H1 (cell line): ENCODE measurements around the gene MYL7. TPM values are rescaled to one million over a fixed set of nuclear protein-coding genes. Genes with fewer than 3 reads are reported as not detected.

Experiments
- CTCF ChIA-PET: fragments of 300-600 bp; sonication (Branson Sonifier 250); formaldehyde crosslinking; loops from one replicate; lab custom pipeline; 2021; ENCODE audit not compliant: partially characterized antibody; lab: Charles Lee
- POLR2A ChIA-PET: fragments of 300-600 bp; sonication (Branson Sonifier 250); formaldehyde crosslinking; loops from one replicate; lab custom pipeline; 2021; ENCODE audit warnings: inconsistent platforms; ENCODE audit not compliant: partially characterized antibody; lab: Charles Lee
- DNase-seq, 2 experiments: peaks; one replicate each; pipeline versions ENCODE4 v3.0.0 to v3.0.0-alpha.2; 2010 to 2022; ENCODE audit warnings: low spot score in 2 of 2, low read depth in 1 of 2, mixed read lengths in 1 of 2
- FAIRE-seq: peaks from 2 replicates; lab custom pipeline; 2011; peaks lifted over from hg19 to GRCh38; lab: Jason Lieb, UNC
- H2AFZ ChIP-seq: 2 replicates; pipeline ENCODE4 v1.8.1; 2012; ENCODE audit warnings: low read length, inconsistent platforms
- H2AK5ac ChIP-seq: 2 replicates; pipeline ENCODE4 v1.6.1; 2013; ENCODE audit warnings: low read depth, low read length
- H2BK120ac ChIP-seq: replicated peaks from 2 replicates; pipeline ENCODE3; 2013; ENCODE audit warnings: low read depth, low read length, inconsistent platforms
- H2BK12ac ChIP-seq: 2 replicates; pipeline ENCODE4 v1.6.1; 2013; ENCODE audit warnings: low read depth, low read length
- H2BK15ac ChIP-seq: 2 replicates; pipeline ENCODE4 v1.6.1; 2013; ENCODE audit warnings: low read length
- H2BK20ac ChIP-seq: 2 replicates; pipeline ENCODE4 v1.6.1; 2013; ENCODE audit warnings: low read length
- H2BK5ac ChIP-seq: 2 replicates; pipeline ENCODE4 v1.6.1; 2013; ENCODE audit warnings: low read depth, low read length
- H3K14ac ChIP-seq: 2 replicates; pipeline ENCODE4 v1.6.1; 2013; ENCODE audit warnings: inconsistent platforms; ENCODE audit not compliant: insufficient read length
- H3K18ac ChIP-seq: 2 replicates; pipeline ENCODE4 v1.6.1; 2013; ENCODE audit warnings: low read length; ENCODE audit errors: extremely low read depth
- H3K23ac ChIP-seq: 2 replicates; pipeline ENCODE4 v1.6.1; 2013; ENCODE audit warnings: inconsistent platforms; ENCODE audit not compliant: insufficient read length
- H3K23me2 ChIP-seq: 2 replicates; pipeline ENCODE4 v1.6.1; 2013; ENCODE audit warnings: low read depth, low read length
- H3K27ac ChIP-seq: 2 replicates; pipeline ENCODE4 v1.6.1; 2011; ENCODE audit warnings: low read depth, low read length, inconsistent platforms
- H3K27me3 ChIP-seq, 4 experiments: replicated peaks in 1 of 4; 1 replicate in 1 of 4; 2 replicates in 3 of 4; pipeline versions ENCODE4 v1.6.1 to v1.8.1; 2011 to 2013; ENCODE audit warnings: low read length in 3 of 4, mild to moderate bottlenecking in 3 of 4, inconsistent platforms in 2 of 4, mixed read lengths in 2 of 4, moderate library complexity in 1 of 4; ENCODE audit not compliant: control insufficient read depth in 3 of 4, insufficient read depth in 3 of 4; ENCODE audit errors: extremely low read depth in 1 of 4
- H3K36me3 ChIP-seq, 4 experiments: 2 replicates each; pipeline versions ENCODE4 v1.6.1 to v1.8.1; 2011 to 2013; ENCODE audit warnings: mild to moderate bottlenecking in 4 of 4, low read length in 3 of 4, moderate library complexity in 2 of 4, control low read depth in 1 of 4, inconsistent platforms in 1 of 4; ENCODE audit not compliant: insufficient read depth in 4 of 4, control insufficient read depth in 2 of 4
- H3K4ac ChIP-seq: replicated peaks from 2 replicates; pipeline ENCODE3; 2013; ENCODE audit warnings: low read length, low read depth, mixed read lengths, inconsistent platforms; ENCODE audit not compliant: insufficient read length
- H3K4me1 ChIP-seq, 4 experiments: replicated peaks in 1 of 4; 1 replicate in 1 of 4; 2 replicates in 3 of 4; pipeline versions ENCODE4 v1.6.1 to v1.8.1; 2011 to 2013; ENCODE audit warnings: low read length in 3 of 4, inconsistent platforms in 2 of 4, mixed read lengths in 1 of 4; ENCODE audit not compliant: insufficient read depth in 4 of 4, control insufficient read depth in 3 of 4
- H3K4me2 ChIP-seq, 2 experiments: 2 replicates each; pipeline versions ENCODE4 v1.6.1 to v1.8.1; 2011 to 2013; ENCODE audit warnings: low read depth in 2 of 2, low read length in 2 of 2, control low read depth in 1 of 2, inconsistent platforms in 1 of 2, mild to moderate bottlenecking in 1 of 2; ENCODE audit not compliant: insufficient read depth in 1 of 2
- H3K4me3 ChIP-seq, 4 experiments: fragments of 200-600, 300-600 bp in 1 of 4; sonication (generic), shearing (Covaris generic), sonication (Bioruptor Twin) in 1 of 4; 2 replicates each; pipeline versions ENCODE4 v1.5.1 to v1.8.1; 2011 to 2016; ENCODE audit warnings: low read length in 4 of 4, low read depth in 3 of 4, control low read depth in 2 of 4, inconsistent platforms in 2 of 4, mild to moderate bottlenecking in 2 of 4, mixed read lengths in 1 of 4, moderate library complexity in 1 of 4; ENCODE audit not compliant: insufficient read depth in 2 of 4; ENCODE audit errors: extremely low read depth in 1 of 4
- H3K56ac ChIP-seq: replicated peaks from 2 replicates; pipeline ENCODE3; 2013; ENCODE audit warnings: low read depth, mild to moderate bottlenecking, mixed read lengths, low read length, inconsistent platforms; ENCODE audit not compliant: insufficient read length
- H3K79me1 ChIP-seq: 2 replicates; pipeline ENCODE4 v1.6.1; 2013; ENCODE audit warnings: low read depth, low read length, control low read depth
- H3K79me2 ChIP-seq, 2 experiments: 2 replicates each; pipeline versions ENCODE4 v1.6.1 to v1.8.1; 2012 to 2013; ENCODE audit warnings: low read length in 2 of 2, mild to moderate bottlenecking in 2 of 2, inconsistent platforms in 1 of 2; ENCODE audit not compliant: insufficient read depth in 2 of 2, control insufficient read depth in 1 of 2
- H3K9ac ChIP-seq, 4 experiments: replicated peaks in 1 of 4; 1 replicate in 1 of 4; 2 replicates in 3 of 4; pipeline versions ENCODE4 v1.6.1 to v1.8.1; 2011 to 2013; ENCODE audit warnings: low read depth in 3 of 4, low read length in 3 of 4, control low read depth in 2 of 4, mild to moderate bottlenecking in 2 of 4, moderate library complexity in 2 of 4, inconsistent platforms in 1 of 4; ENCODE audit errors: extremely low read depth in 1 of 4
- H3K9me3 ChIP-seq, 2 experiments: 2 replicates each; pipeline versions ENCODE4 v1.6.1 to v1.8.1; 2012 to 2013; ENCODE audit warnings: mild to moderate bottlenecking in 2 of 2, moderate library complexity in 2 of 2, control low read depth in 1 of 2, inconsistent platforms in 1 of 2, low read depth in 1 of 2, low read length in 1 of 2, mixed read lengths in 1 of 2; ENCODE audit not compliant: insufficient read depth in 2 of 2
- H4K20me1 ChIP-seq, 2 experiments: replicated peaks in 1 of 2; 2 replicates each; pipeline versions ENCODE3 to v1.8.1; 2011 to 2013; ENCODE audit warnings: inconsistent platforms in 2 of 2, low read length in 2 of 2, mild to moderate bottlenecking in 1 of 2; ENCODE audit not compliant: insufficient read depth in 2 of 2, control insufficient read depth in 1 of 2
- H4K5ac ChIP-seq: 2 replicates; pipeline ENCODE4 v1.6.1; 2013; ENCODE audit warnings: low read length, low read depth, mixed read lengths, inconsistent platforms; ENCODE audit not compliant: insufficient read length
- H4K8ac ChIP-seq: 2 replicates; pipeline ENCODE4 v1.8.0; 2013; ENCODE audit warnings: mild to moderate bottlenecking, moderate library complexity, low read length, inconsistent platforms; ENCODE audit not compliant: insufficient read depth; ENCODE audit errors: extremely low read depth
- H4K91ac ChIP-seq: replicated peaks from 2 replicates; pipeline ENCODE3; 2013; ENCODE audit warnings: low read length, mixed read lengths, inconsistent platforms; ENCODE audit not compliant: insufficient read length
- CHD2 ChIP-seq: IDR thresholded peaks from 2 replicates; pipeline ENCODE4 v1.6.1; 2012; ENCODE audit warnings: low read length, improper control_type of control experiment
- GABPA ChIP-seq: IDR thresholded peaks from 2 replicates; pipeline ENCODE4 v1.6.1; 2011; ENCODE audit warnings: mild to moderate bottlenecking, low read length, moderate library complexity, borderline replicate concordance; ENCODE audit not compliant: insufficient read depth
- HDAC6 ChIP-seq: IDR thresholded peaks from one replicate; pipeline ENCODE4 v1.7.1; 2012; ENCODE audit warnings: low read depth, mild to moderate bottlenecking, inconsistent platforms, low read length, moderate library complexity
- JUN ChIP-seq: IDR thresholded peaks from 2 replicates; pipeline ENCODE4 v1.6.1; 2011; ENCODE audit warnings: low read depth, mild to moderate bottlenecking, improper control_type of control experiment, low read length
- KDM1A ChIP-seq: fragments of 200-600, 300-600 bp; sonication (generic); IDR thresholded peaks from 2 replicates; pipeline ENCODE4 v1.7.1; 2016; ENCODE audit warnings: mild to moderate bottlenecking, low read length, borderline replicate concordance
- KDM4A ChIP-seq: IDR thresholded peaks from one replicate; pipeline ENCODE4 v1.7.1; 2012; ENCODE audit warnings: low read depth, mild to moderate bottlenecking, moderate library complexity, low read length, inconsistent platforms; ENCODE audit not compliant: severe bottlenecking
- POLR2A ChIP-seq, 2 experiments: IDR thresholded peaks; 1 replicate in 1 of 2; 2 replicates in 1 of 2; pipeline ENCODE4 v1.6.1; 2011; ENCODE audit warnings: low read depth in 2 of 2, low read length in 2 of 2, mild to moderate bottlenecking in 2 of 2; ENCODE audit errors: control extremely low read depth in 1 of 2
- POLR2AphosphoS5 ChIP-seq: IDR thresholded peaks from 2 replicates; pipeline ENCODE4 v1.6.1; 2011; ENCODE audit warnings: low read depth, low read length
- RXRA ChIP-seq: IDR thresholded peaks from 2 replicates; pipeline ENCODE4 v1.6.1; 2011; ENCODE audit warnings: low read depth, mild to moderate bottlenecking, low read length, moderate library complexity; ENCODE audit not compliant: insufficient read depth
- SP1 ChIP-seq: IDR thresholded peaks from 2 replicates; pipeline ENCODE4 v1.6.1; 2011; ENCODE audit warnings: low read depth, low read length
- SRF ChIP-seq: IDR thresholded peaks from 2 replicates; pipeline ENCODE4 v1.6.1; 2011; ENCODE audit warnings: mild to moderate bottlenecking, low read depth, low read length, moderate library complexity
- WGBS, 2 experiments: shearing (Covaris generic) in 1 of 2; methylation state at CpG; one replicate each; pipeline versions ENCODE4 v1.1.6 to v1.1.7; 2013 to 2015; ENCODE audit warnings: low lambda C conversion rate in 2 of 2, mixed read lengths in 2 of 2, inconsistent platforms in 1 of 2, low coverage in 1 of 2, missing lambda C conversion rate in 1 of 2; ENCODE audit not compliant: insufficient replicate concordance in 2 of 2, insufficient coverage in 1 of 2, insufficient read length in 1 of 2; ENCODE audit errors: extremely low coverage in 1 of 2, missing lambda C conversion rate in 1 of 2; 5-methylcytosine and 5-hydroxymethylcytosine counted together
- polyA plus RNA-seq, 7 experiments: library from polyadenylated mRNA; depleted of rRNA in 3 of 7; stranded (reverse) in 5 of 7; unstranded in 2 of 7; fragments of >200 nt in 5 of 7; fragments of 200-250 nt in 2 of 7; gene quantifications; 1 replicate in 5 of 7; 2 replicates in 1 of 7; 4 replicates in 1 of 7; pipeline versions ENCODE4 v1.2.1 to v1.2.3, GENCODE V29; 2011 to 2013; ENCODE audit warnings: missing spikeins in 2 of 7, mixed read lengths in 2 of 7
- total RNA-seq: library from RNA; stranded (reverse); fragmentation: NEBNext Ultra II Directional; extraction: Animal tissue kit (Norgen Biotek cat#: 25700); gene quantifications from 2 replicates; pipeline ENCODE4 v1.2.1, GENCODE V29; 2021
- TF ChIP-seq, protein P1 (sequence below), 3 experiments: IDR thresholded peaks; 1 replicate in 2 of 3; 2 replicates in 1 of 3; pipeline versions ENCODE4 v1.5.1 to v1.6.1; 2011; ENCODE audit warnings: low read length in 3 of 3, mild to moderate bottlenecking in 3 of 3, inconsistent platforms in 2 of 3, low read depth in 1 of 3, moderate library complexity in 1 of 3; ENCODE audit not compliant: insufficient read depth in 1 of 3; ENCODE audit errors: control extremely low read depth in 1 of 3

MYL7 gene
- total and polyA plus RNA-seq, 2 of the 8 experiments (the other 6 are each of a cell fraction or from before 2014, with no cell fraction given) = 3.3 to 3.4 TPM

DNA sequence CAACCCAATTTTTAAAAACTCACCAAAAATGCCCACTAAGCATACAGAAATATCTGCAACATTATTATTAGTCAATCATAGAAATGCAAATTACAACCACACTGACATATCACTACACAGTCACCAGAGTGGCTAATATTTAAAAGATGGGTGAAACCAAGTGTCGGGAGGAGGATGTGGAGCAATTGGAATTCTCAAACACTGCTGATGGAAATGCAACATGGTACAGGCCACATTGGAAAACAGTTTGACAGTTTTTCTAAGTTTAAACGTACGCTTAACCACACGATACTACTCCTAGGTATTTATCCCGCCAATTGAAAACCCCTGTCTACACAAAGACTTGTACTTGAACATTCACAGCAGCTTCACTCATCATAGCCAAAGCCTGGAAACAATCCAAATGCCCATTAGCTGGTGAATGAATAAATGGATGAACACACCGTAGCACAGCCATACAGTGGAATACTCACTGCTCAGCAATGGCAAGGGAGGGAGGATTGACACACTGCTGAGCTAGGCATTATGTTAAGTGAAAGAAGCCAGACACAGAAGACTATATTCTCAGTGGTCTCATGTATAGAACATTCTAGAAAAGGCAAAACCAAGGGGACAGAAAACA lies 31.8 kb upstream of the MYL7 start:
- Histone ChIP-seq H3K4me1 (peaks cover 0 to 2% (median under 1%) of the 10 kb centered on the region in 4 experiments; a peak in 2 of 7 replicates), H3K23ac (no peak overlapping the region), H2BK120ac (no peak overlapping the region), H2BK5ac (no peak overlapping the region), H3K23me2 (no peaks in the 10 kb centered on the region), H3K36me3 (no peaks in the 10 kb centered on the region), H4K91ac (no peak overlapping the region), H3K79me2 (no peaks in the 10 kb centered on the region), H3K4me2 (no peak overlapping the region), H2BK20ac (no peak overlapping the region), H2BK15ac (no peak overlapping the region), H3K9ac (no peak overlapping the region), H3K18ac (no peak overlapping the region), H4K8ac (no peak overlapping the region), H3K79me1 (no peaks in the 10 kb centered on the region), H3K14ac (no peak overlapping the region), H3K27ac (no peak overlapping the region), H3K56ac (no peak overlapping the region), H2BK12ac (no peak overlapping the region), H3K4me3 (no peak overlapping the region), H4K20me1 (no peaks in the 10 kb centered on the region), H3K27me3 (no peaks in the 10 kb centered on the region; a peak in 1 of 7 replicates), H3K9me3 (no peaks in the 10 kb centered on the region), H3K4ac (no peak overlapping the region), H2AFZ (no peak overlapping the region), H2AK5ac (no peak overlapping the region), H4K5ac (no peak overlapping the region)
- ChIA-PET POLR2A (interaction anchor here (0.8 kb wide), 1 partner anchor 9 kb away, joined by 4 read pairs; no protein-coding TSS in a partner anchor), CTCF (interaction anchor here (1.6 to 2.6 kb wide), 2 partner anchors 10 to 23 kb away, joined by 5 to 9 read pairs; no protein-coding TSS in a partner anchor)
- WGBS, 2 experiments = 93% methylated on average over 6 of the region's 6 CpGs; no CpG with 5 or more reads in 1 of the 2 experiments
- DNase-seq (no peak), FAIRE-seq (no peak)
- TF ChIP-seq POLR2A (IDR thresholded peaks at IDR 0.05; ENCODE audit: control extremely low read depth in 1 of 2, low read depth in 2 of 2, low read length in 2 of 2) = no peak
- no peak for TF ChIP-seq KDM1A
- no peak for TF ChIP-seq POLR2AphosphoS5
- TF ChIP-seq, protein P1, sequence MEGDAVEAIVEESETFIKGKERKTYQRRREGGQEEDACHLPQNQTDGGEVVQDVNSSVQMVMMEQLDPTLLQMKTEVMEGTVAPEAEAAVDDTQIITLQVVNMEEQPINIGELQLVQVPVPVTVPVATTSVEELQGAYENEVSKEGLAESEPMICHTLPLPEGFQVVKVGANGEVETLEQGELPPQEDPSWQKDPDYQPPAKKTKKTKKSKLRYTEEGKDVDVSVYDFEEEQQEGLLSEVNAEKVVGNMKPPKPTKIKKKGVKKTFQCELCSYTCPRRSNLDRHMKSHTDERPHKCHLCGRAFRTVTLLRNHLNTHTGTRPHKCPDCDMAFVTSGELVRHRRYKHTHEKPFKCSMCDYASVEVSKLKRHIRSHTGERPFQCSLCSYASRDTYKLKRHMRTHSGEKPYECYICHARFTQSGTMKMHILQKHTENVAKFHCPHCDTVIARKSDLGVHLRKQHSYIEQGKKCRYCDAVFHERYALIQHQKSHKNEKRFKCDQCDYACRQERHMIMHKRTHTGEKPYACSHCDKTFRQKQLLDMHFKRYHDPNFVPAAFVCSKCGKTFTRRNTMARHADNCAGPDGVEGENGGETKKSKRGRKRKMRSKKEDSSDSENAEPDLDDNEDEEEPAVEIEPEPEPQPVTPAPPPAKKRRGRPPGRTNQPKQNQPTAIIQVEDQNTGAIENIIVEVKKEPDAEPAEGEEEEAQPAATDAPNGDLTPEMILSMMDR (IDR thresholded peaks at IDR 0.05; ENCODE audit: control extremely low read depth in 1 of 3, insufficient read depth in 1 of 3, low read depth in 1 of 3, low read length in 3 of 3) = no peak
- no peak for TF ChIP-seq HDAC6
- TF ChIP-seq RXRA = no peak
- TF ChIP-seq SRF = no peak
- no peak for TF ChIP-seq SP1
- no peak for TF ChIP-seq KDM4A
- no peak for TF ChIP-seq CHD2
- TF ChIP-seq JUN = no peak
- no peak for TF ChIP-seq GABPA
